SK-N-MC (cell line): ENCODE data around the gene SLC2A8.

Experiments
- EZH2 ChIP-seq: fragments of 200-600 bp; sonication (generic); IDR thresholded peaks from one replicate; pipeline ENCODE4 v1.6.1; 2017; ENCODE audit warnings: antibody characterized with exemption
- FOXP2 ChIP-seq: optimal IDR thresholded peaks from 2 replicates; pipeline ENCODE3; 2011; ENCODE audit warnings: mild to moderate bottlenecking, moderate library complexity; ENCODE audit not compliant: insufficient read depth; ENCODE audit errors: extremely low read length, control extremely low read depth

- TF ChIP-seq FOXP2 = no peak
- no peak for TF ChIP-seq EZH2
Observed at GRCh38 chr9:127415657-127416056, 18.7 kb downstream of the SLC2A8 start.
